Fibroblast of mammary gland (primary cell): ENCODE data around the gene PCED1B.

Source experiments
- DNase-seq: peaks from one replicate; pipeline ENCODE4 v3.0.0-alpha.2; 2010; ENCODE audit warnings: low read depth
- H3K4me3 ChIP-seq: 2 replicates; pipeline ENCODE4 v1.5.1; 2011; ENCODE audit warnings: low read depth, mild to moderate bottlenecking, low read length, moderate library complexity; ENCODE audit not compliant: control insufficient read depth
- CTCF ChIP-seq: conservative IDR thresholded peaks from 2 replicates; pipeline ENCODE4 v1.5.1; 2011; ENCODE audit warnings: low read depth, low read length, inconsistent platforms; ENCODE audit not compliant: control insufficient read depth, insufficient read depth

The PCED1B gene

GRCh38 chr12:47149146-47149545 is 69.7 kb downstream of the PCED1B start:
- H3K4me3 ChIP-seq, result no peak overlapping the region

GRCh38 chr12:47152095-47152494 is 72.7 kb downstream of the PCED1B start:
- DNase-seq, result no peak
- TF ChIP-seq CTCF, result no peak

More at GRCh38 chr12:47149146-47149545, 69.7 kb downstream of the PCED1B start:
- no peak for DNase-seq
- TF ChIP-seq CTCF, result no peak

GRCh38 chr12:47155457-47156166 is 76.2 kb downstream of the PCED1B start:
- no peak for TF ChIP-seq CTCF
- DNase-seq, result peak; percentile 17
- H3K4me3 ChIP-seq, result no peak overlapping the region

More at GRCh38 chr12:47152095-47152494, 72.7 kb downstream of the PCED1B start:
- H3K4me3 ChIP-seq, result no peak overlapping the region

GRCh38 chr12:47156167-47156736 is 76.8 kb downstream of the PCED1B start:
- DNase-seq, result no peak
- no peak for TF ChIP-seq CTCF
- no peak overlapping the region for H3K4me3 ChIP-seq

- TF ChIP-seq CTCF, result no peak
- no peak for DNase-seq
- no peak overlapping the region for H3K4me3 ChIP-seq
These were observed 79.4 kb downstream of the PCED1B start for GRCh38 chr12:47158792-47159191.

- no peak overlapping the region for H3K4me3 ChIP-seq
- no peak for TF ChIP-seq CTCF
These were observed 79.9 kb downstream of the PCED1B start for GRCh38 chr12:47159348-47159747.

More at GRCh38 chr12:47159348-47159747, 79.9 kb downstream of the PCED1B start:
- DNase-seq, result no peak
